H1 (cell line): Measurements from ENCODE around the gene CDC7. TPM values are rescaled to one million over a fixed set of nuclear protein-coding genes. Genes with fewer than 3 reads are reported as not detected.

Source experiments
- KDM4A ChIP-seq: IDR thresholded peaks from one replicate; pipeline ENCODE4 v1.7.1; 2012; ENCODE audit warnings: low read depth, mild to moderate bottlenecking, moderate library complexity, low read length, inconsistent platforms; ENCODE audit not compliant: severe bottlenecking
- polyA plus RNA-seq, 7 experiments: library from polyadenylated mRNA; depleted of rRNA in 3 of 7; stranded (reverse) in 5 of 7; unstranded in 2 of 7; fragments of >200 nt in 5 of 7; fragments of 200-250 nt in 2 of 7; gene quantifications; 1 replicate in 5 of 7; 2 replicates in 1 of 7; 4 replicates in 1 of 7; pipeline versions ENCODE4 v1.2.1 to v1.2.3, GENCODE V29; 2011 to 2013; ENCODE audit warnings: missing spikeins in 2 of 7, mixed read lengths in 2 of 7
- total RNA-seq: library from RNA; stranded (reverse); fragmentation: NEBNext Ultra II Directional; extraction: Animal tissue kit (Norgen Biotek cat#: 25700); gene quantifications from 2 replicates; pipeline ENCODE4 v1.2.1, GENCODE V29; 2021
- TF ChIP-seq, protein P1 (sequence below): fragments of 300-600 bp; sonication (generic); IDR thresholded peaks from 2 replicates; pipeline ENCODE4 v1.7.1; 2012; ENCODE audit warnings: low read length, moderate library complexity, mild to moderate bottlenecking, inconsistent platforms; ENCODE audit not compliant: insufficient replicate concordance

Gene CDC7
- total and polyA plus RNA-seq, 2 of the 8 experiments (the other 6 are each of a cell fraction or from before 2014, with no cell fraction given) = 12.2 to 34.4 TPM

GRCh38 chr1:91499346-91499745 lies 1.3 kb upstream of the CDC7 start (continued):
- TF ChIP-seq, protein P1, sequence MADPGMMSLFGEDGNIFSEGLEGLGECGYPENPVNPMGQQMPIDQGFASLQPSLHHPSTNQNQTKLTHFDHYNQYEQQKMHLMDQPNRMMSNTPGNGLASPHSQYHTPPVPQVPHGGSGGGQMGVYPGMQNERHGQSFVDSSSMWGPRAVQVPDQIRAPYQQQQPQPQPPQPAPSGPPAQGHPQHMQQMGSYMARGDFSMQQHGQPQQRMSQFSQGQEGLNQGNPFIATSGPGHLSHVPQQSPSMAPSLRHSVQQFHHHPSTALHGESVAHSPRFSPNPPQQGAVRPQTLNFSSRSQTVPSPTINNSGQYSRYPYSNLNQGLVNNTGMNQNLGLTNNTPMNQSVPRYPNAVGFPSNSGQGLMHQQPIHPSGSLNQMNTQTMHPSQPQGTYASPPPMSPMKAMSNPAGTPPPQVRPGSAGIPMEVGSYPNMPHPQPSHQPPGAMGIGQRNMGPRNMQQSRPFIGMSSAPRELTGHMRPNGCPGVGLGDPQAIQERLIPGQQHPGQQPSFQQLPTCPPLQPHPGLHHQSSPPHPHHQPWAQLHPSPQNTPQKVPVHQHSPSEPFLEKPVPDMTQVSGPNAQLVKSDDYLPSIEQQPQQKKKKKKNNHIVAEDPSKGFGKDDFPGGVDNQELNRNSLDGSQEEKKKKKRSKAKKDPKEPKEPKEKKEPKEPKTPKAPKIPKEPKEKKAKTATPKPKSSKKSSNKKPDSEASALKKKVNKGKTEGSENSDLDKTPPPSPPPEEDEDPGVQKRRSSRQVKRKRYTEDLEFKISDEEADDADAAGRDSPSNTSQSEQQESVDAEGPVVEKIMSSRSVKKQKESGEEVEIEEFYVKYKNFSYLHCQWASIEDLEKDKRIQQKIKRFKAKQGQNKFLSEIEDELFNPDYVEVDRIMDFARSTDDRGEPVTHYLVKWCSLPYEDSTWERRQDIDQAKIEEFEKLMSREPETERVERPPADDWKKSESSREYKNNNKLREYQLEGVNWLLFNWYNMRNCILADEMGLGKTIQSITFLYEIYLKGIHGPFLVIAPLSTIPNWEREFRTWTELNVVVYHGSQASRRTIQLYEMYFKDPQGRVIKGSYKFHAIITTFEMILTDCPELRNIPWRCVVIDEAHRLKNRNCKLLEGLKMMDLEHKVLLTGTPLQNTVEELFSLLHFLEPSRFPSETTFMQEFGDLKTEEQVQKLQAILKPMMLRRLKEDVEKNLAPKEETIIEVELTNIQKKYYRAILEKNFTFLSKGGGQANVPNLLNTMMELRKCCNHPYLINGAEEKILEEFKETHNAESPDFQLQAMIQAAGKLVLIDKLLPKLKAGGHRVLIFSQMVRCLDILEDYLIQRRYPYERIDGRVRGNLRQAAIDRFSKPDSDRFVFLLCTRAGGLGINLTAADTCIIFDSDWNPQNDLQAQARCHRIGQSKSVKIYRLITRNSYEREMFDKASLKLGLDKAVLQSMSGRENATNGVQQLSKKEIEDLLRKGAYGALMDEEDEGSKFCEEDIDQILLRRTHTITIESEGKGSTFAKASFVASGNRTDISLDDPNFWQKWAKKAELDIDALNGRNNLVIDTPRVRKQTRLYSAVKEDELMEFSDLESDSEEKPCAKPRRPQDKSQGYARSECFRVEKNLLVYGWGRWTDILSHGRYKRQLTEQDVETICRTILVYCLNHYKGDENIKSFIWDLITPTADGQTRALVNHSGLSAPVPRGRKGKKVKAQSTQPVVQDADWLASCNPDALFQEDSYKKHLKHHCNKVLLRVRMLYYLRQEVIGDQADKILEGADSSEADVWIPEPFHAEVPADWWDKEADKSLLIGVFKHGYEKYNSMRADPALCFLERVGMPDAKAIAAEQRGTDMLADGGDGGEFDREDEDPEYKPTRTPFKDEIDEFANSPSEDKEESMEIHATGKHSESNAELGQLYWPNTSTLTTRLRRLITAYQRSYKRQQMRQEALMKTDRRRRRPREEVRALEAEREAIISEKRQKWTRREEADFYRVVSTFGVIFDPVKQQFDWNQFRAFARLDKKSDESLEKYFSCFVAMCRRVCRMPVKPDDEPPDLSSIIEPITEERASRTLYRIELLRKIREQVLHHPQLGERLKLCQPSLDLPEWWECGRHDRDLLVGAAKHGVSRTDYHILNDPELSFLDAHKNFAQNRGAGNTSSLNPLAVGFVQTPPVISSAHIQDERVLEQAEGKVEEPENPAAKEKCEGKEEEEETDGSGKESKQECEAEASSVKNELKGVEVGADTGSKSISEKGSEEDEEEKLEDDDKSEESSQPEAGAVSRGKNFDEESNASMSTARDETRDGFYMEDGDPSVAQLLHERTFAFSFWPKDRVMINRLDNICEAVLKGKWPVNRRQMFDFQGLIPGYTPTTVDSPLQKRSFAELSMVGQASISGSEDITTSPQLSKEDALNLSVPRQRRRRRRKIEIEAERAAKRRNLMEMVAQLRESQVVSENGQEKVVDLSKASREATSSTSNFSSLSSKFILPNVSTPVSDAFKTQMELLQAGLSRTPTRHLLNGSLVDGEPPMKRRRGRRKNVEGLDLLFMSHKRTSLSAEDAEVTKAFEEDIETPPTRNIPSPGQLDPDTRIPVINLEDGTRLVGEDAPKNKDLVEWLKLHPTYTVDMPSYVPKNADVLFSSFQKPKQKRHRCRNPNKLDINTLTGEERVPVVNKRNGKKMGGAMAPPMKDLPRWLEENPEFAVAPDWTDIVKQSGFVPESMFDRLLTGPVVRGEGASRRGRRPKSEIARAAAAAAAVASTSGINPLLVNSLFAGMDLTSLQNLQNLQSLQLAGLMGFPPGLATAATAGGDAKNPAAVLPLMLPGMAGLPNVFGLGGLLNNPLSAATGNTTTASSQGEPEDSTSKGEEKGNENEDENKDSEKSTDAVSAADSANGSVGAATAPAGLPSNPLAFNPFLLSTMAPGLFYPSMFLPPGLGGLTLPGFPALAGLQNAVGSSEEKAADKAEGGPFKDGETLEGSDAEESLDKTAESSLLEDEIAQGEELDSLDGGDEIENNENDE = no peak
- no peak for TF ChIP-seq KDM4A
